Activated CD8-positive, alpha-beta T cell treated with anti-CD3 and anti-CD28 coated beads for 36 hours (primary cell): Measurements from ENCODE around the gene KRT73. TPM values are rescaled to one million over a fixed set of nuclear protein-coding genes. Genes with fewer than 3 reads are reported as not detected.

Experiments
- ATAC-seq: fragments of 200-7000 bp; cut with Tn5 transposase; one replicate; pipeline ENCODE4 v1.10.0; 2021; ENCODE audit warnings: mild to moderate bottlenecking, moderate library complexity
- CTCF ChIA-PET: fragments of 350-600 bp; sonication (Branson Sonifier 250); formaldehyde crosslinking; loops from one replicate; lab custom pipeline; 2021; ENCODE audit warnings: antibody characterized with exemption; lab: Charles Lee
- POLR2A ChIA-PET: fragments of 350-600 bp; sonication (Branson Sonifier 250); formaldehyde crosslinking; loops from one replicate; lab custom pipeline; 2021; ENCODE audit warnings: antibody characterized with exemption; lab: Charles Lee
- DNase-seq: peaks from one replicate; pipeline ENCODE4 v3.0.0-alpha.2; 2020
- H3K27ac Mint-ChIP-seq: one replicate; pipeline ENCODE4 v1.8.0; 2021; ENCODE audit warnings: mild to moderate bottlenecking, mixed read lengths
- H3K27me3 Mint-ChIP-seq: one replicate; pipeline ENCODE4 v1.8.0; 2021; ENCODE audit warnings: mixed read lengths
- H3K36me3 Mint-ChIP-seq: one replicate; pipeline ENCODE4 v1.8.0; 2021; ENCODE audit warnings: low read depth, mixed read lengths
- H3K4me1 Mint-ChIP-seq: one replicate; pipeline ENCODE4 v1.8.0; 2021; ENCODE audit warnings: low read depth, mixed read lengths
- H3K4me3 Mint-ChIP-seq: one replicate; pipeline ENCODE4 v1.8.0; 2021; ENCODE audit warnings: mild to moderate bottlenecking, moderate library complexity, mixed read lengths
- H3K9me3 Mint-ChIP-seq: one replicate; pipeline ENCODE4 v1.8.0; 2021; ENCODE audit warnings: mixed read lengths
- intact Hi-C: fragments of 100-400 bp; cut with micrococcal nuclease; formaldehyde crosslinking; loops from one replicate; pipeline ENCODE4 v1.10.0; 2022
- total RNA-seq, 2 experiments: library from RNA; stranded (reverse); gene quantifications; one replicate each; pipeline ENCODE4 v1.2.3, GENCODE V29; 2021
- TF ChIP-seq, protein P1 (sequence below): fragments of 200-600 bp; IDR thresholded peaks from one replicate; pipeline ENCODE4 v1.8.0; 2022; ENCODE audit warnings: antibody characterized with exemption, mild to moderate bottlenecking

The KRT73 gene
- total RNA-seq, 2 experiments from 2014 or later: 0.20 TPM; not detected in 1

DNA sequence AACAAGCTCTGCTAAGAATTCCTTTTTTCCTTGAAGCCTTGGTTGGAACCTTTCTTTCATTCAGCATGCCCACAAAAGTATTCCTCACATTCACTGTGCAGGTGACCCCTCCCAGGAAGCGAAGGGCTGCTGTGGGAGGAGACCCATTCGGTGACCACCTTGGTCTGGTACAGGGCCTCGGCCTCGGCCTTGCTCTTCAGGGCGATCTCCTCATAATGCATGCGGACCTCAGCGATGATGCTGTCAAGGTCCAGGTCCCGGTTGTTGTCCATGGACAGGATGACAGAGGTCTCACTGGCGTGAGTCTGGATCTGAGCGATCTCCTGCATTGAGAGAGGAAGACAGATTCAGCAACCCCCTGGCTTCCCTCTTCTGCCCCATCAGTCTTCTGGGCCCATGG, 47.8 kb downstream of the KRT73 start:
- ATAC-seq (no peak), DNase-seq (no peak)
- H3K9me3 Mint-ChIP-seq: no peaks in the 10 kb centered on the region
- no peak overlapping the region for H3K4me3 Mint-ChIP-seq
- intact Hi-C loops: no loop called here
- ChIA-PET POLR2A (no interaction called here), CTCF (interaction anchor here (1.2 to 3.3 kb wide), 2 partner anchors 12 to 310 kb away, joined by 3 to 11 read pairs; no protein-coding TSS in a partner anchor)
- H3K36me3 Mint-ChIP-seq: no peaks in the 10 kb centered on the region
- no peak overlapping the region for H3K27ac Mint-ChIP-seq
- peaks cover 10% of the 10 kb centered on the region for H3K27me3 Mint-ChIP-seq
- TF ChIP-seq, protein P1, sequence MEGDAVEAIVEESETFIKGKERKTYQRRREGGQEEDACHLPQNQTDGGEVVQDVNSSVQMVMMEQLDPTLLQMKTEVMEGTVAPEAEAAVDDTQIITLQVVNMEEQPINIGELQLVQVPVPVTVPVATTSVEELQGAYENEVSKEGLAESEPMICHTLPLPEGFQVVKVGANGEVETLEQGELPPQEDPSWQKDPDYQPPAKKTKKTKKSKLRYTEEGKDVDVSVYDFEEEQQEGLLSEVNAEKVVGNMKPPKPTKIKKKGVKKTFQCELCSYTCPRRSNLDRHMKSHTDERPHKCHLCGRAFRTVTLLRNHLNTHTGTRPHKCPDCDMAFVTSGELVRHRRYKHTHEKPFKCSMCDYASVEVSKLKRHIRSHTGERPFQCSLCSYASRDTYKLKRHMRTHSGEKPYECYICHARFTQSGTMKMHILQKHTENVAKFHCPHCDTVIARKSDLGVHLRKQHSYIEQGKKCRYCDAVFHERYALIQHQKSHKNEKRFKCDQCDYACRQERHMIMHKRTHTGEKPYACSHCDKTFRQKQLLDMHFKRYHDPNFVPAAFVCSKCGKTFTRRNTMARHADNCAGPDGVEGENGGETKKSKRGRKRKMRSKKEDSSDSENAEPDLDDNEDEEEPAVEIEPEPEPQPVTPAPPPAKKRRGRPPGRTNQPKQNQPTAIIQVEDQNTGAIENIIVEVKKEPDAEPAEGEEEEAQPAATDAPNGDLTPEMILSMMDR: no peak
- H3K4me1 Mint-ChIP-seq: peaks cover 3% of the 10 kb centered on the region

DNA sequence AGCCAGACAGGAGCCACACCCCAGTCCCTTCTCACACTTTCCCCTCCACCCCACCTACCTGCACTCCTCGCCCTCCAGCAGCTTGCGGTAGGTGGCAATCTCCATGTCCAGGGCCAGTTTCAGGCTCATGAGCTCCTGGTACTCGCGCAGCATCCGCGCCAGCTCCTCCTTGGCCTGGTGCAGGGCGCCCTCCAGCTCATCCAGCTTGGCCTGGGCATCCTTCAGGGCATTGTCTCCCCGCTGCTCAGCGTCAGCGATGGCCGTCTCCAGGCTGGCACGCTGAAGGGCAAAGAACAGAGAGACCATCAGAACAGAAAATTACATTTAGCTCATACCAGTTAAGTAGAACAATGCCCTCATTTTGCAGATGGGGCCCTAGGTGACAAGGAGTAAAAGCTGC, 50.2 kb downstream of the KRT73 start:
- TF ChIP-seq, protein P1: no peak
- no peak for ATAC-seq
- Mint-ChIP-seq H3K36me3 (no peaks in the 10 kb centered on the region), H3K4me1 (peaks cover 3% of the 10 kb centered on the region), H3K9me3 (no peaks in the 10 kb centered on the region), H3K27ac (no peak overlapping the region), H3K4me3 (no peak overlapping the region), H3K27me3 (peaks cover 17% of the 10 kb centered on the region)
- intact Hi-C loops: no loop called here
- DNase-seq: no peak
- ChIA-PET POLR2A (no interaction called here), CTCF (interaction anchor here (0.8 to 2.1 kb wide), 3 partner anchors 13 to 413 kb away, joined by 3 to 7 read pairs (median 3); no protein-coding TSS in a partner anchor)

DNA sequence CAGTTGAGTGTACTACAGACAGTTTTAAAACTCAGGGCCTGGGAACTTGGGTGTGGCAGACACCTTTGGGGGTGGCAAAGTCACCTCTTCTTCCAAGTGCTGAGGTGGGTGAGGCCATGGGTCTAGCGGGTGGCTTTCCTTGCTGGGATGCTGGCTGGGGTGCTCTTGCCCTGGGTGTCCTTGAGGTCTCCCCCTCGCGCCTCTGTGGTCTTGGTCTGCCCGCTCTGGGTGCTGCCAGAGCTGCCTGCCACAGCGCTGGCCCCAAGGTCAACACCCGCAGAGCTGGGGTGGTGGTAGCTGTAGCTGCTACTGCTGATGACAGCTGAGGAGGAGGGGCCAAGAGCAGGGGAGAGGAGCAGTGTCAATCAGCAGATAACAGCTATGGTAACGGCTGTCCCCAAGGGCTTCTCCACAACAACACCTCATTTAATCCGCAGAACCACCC, 51.5 kb downstream of the KRT73 start:
- DNase-seq (peak; percentile 16), ATAC-seq (peak; percentile 69)
- Mint-ChIP-seq H3K4me3 (no peak overlapping the region), H3K4me1 (peaks cover 3% of the 10 kb centered on the region), H3K36me3 (no peaks in the 10 kb centered on the region), H3K27me3 (peaks cover 12% of the 10 kb centered on the region), H3K27ac (no peak overlapping the region), H3K9me3 (no peaks in the 10 kb centered on the region)
- ChIA-PET POLR2A (no interaction called here), CTCF (interaction anchor here (0.9 to 2.1 kb wide), 4 partner anchors 16 to 317 kb away, joined by 4 to 8 read pairs (median 6); no protein-coding TSS in a partner anchor)
- TF ChIP-seq, protein P1: no peak
- intact Hi-C loops: no loop called here

DNA sequence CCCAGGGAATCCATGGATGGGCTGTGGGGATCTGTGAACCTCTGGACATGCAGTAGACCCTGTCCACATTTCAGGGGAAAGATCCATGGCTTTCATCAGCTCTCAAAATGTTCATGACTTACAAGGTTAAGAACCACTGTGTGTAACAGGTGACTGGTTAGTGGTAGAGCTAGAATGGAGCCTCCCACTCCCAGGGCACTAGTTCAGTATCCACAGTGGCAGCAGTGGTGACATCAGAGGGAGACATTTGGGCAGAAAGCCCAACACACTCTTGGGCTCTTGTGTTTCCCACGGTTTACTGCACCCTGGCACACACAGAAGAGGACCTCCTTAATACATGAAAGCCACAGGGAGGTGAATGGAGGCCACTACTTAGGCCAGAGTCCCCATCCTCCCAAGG, 53.8 kb downstream of the KRT73 start:
- Mint-ChIP-seq H3K27ac (no peak overlapping the region), H3K4me1 (peaks cover 3% of the 10 kb centered on the region), H3K9me3 (no peaks in the 10 kb centered on the region), H3K36me3 (no peaks in the 10 kb centered on the region), H3K27me3 (peaks cover 9% of the 10 kb centered on the region), H3K4me3 (no peak overlapping the region)
- POLR2A ChIA-PET: no interaction called here
- intact Hi-C loops: no loop called here
- CTCF ChIA-PET: interaction anchor here (1.0 to 1.1 kb wide), 2 partner anchors 10 to 19 kb away, joined by 3 to 4 read pairs; no protein-coding TSS in a partner anchor
- ATAC-seq (no peak), DNase-seq (no peak)
- TF ChIP-seq, protein P1: no peak

DNA sequence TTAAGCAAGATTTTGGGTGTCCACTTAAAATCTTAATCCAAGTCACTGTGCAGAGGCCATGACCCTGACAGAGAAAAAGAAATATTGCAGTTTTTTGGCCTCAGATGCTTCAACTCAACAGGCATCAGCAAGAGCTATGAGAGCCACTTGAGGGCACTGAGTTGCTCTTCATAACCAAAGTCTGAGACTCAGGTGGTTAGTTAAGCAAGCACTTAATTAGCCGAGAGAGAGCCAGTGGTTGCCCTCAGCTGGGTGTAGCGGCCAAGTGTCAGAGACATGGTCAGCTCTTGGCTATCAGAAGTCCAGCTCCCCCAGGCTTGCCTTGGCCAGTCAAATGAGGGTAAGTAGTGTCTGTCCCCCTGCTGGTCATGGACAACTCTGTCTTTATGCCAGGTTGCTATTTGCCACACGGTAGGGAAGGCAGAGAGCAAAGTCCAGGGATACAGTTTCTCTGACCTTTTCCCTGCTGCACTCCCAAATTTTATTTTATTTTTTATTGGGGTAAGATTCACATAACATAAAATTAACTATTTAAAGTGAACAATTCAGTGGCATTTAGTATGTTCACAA, 56.4 kb downstream of the KRT73 start:
- Mint-ChIP-seq H3K27me3 (peaks cover 12% of the 10 kb centered on the region), H3K4me3 (no peak overlapping the region), H3K36me3 (no peaks in the 10 kb centered on the region), H3K4me1 (peaks cover under 1% of the 10 kb centered on the region), H3K9me3 (no peaks in the 10 kb centered on the region), H3K27ac (no peak overlapping the region)
- ATAC-seq: no peak
- CTCF ChIA-PET: interaction anchor here (0.9 to 1.6 kb wide), 3 partner anchors 189 to 322 kb away, joined by 3 to 4 read pairs (median 3); no protein-coding TSS in a partner anchor
- POLR2A ChIA-PET: no interaction called here
- intact Hi-C loops: no loop called here
- TF ChIP-seq, protein P1: no peak
- DNase-seq: no peak
